A673 (cell line): ENCODE results near the gene PRG2. TPM values are rescaled to one million over a fixed set of nuclear protein-coding genes. Genes with fewer than 3 reads are reported as not detected.

Source experiments
- BruUV-seq: library from RNA; stranded (reverse); fragments of 400-500 nt; replicated peaks from 2 replicates; lab custom pipeline; 2021; lab: Mats Ljungman, UMichigan
- CTCF ChIA-PET: fragments of 300-600 bp; sonication (Branson Sonifier 250); formaldehyde crosslinking; loops from one replicate; lab custom pipeline; 2022; ENCODE audit warnings: antibody characterized with exemption; lab: Charles Lee
- POLR2A ChIA-PET: fragments of 300-600 bp; sonication (Branson Sonifier 250); formaldehyde crosslinking; loops from one replicate; lab custom pipeline; 2022; ENCODE audit warnings: antibody characterized with exemption; ENCODE audit not compliant: low non-redundant PET; lab: Charles Lee
- DNase-seq: peaks from one replicate; pipeline ENCODE4 v3.0.0-alpha.2; 2015; ENCODE audit warnings: low spot score
- H3K27ac ChIP-seq: fragments of 200-600 bp; sonication (generic); 2 replicates; pipeline ENCODE4 v1.5.1; 2016; ENCODE audit warnings: mixed run types, low read depth, mild to moderate bottlenecking, mixed read lengths, antibody characterized with exemption, low read length; ENCODE audit not compliant: poor library complexity, severe bottlenecking
- H3K27me3 ChIP-seq: fragments of 200-600 bp; sonication (generic); replicated peaks from 2 replicates; pipeline ENCODE4 v1.6.1; 2017; ENCODE audit warnings: mixed run types, low read depth, mild to moderate bottlenecking, mixed read lengths, antibody characterized with exemption, low read length; ENCODE audit not compliant: insufficient read depth, poor library complexity
- H3K36me3 ChIP-seq: fragments of 200-600 bp; sonication (generic); 2 replicates; pipeline ENCODE4 v1.6.1; 2016; ENCODE audit warnings: mixed run types, mild to moderate bottlenecking, mixed read lengths, antibody characterized with exemption, low read length; ENCODE audit not compliant: insufficient read depth, poor library complexity, severe bottlenecking
- H3K4me1 ChIP-seq: fragments of 200-600 bp; sonication (generic); 2 replicates; pipeline ENCODE4 v1.6.1; 2017; ENCODE audit warnings: mixed run types, mild to moderate bottlenecking, mixed read lengths, antibody characterized with exemption, low read length; ENCODE audit not compliant: insufficient read depth, poor library complexity, severe bottlenecking
- H3K4me3 ChIP-seq: fragments of 200-600 bp; sonication (generic); 2 replicates; pipeline ENCODE4 v1.5.1; 2016; ENCODE audit warnings: low read depth, mixed run types, mild to moderate bottlenecking, mixed read lengths, low read length; ENCODE audit not compliant: poor library complexity, severe bottlenecking
- H3K9me3 ChIP-seq: fragments of 200-600 bp; sonication (generic); 2 replicates; pipeline ENCODE4 v1.6.1; 2016; ENCODE audit warnings: mixed run types, low read depth, mild to moderate bottlenecking, mixed read lengths, antibody characterized with exemption, low read length; ENCODE audit not compliant: poor library complexity, severe bottlenecking
- CTCF ChIP-seq: fragments of 300-800, 200-600 bp; sonication (generic); conservative IDR thresholded peaks from 2 replicates; pipeline ENCODE4 v1.5.1; 2017; ENCODE audit warnings: low read depth, mild to moderate bottlenecking, antibody characterized with exemption, low read length, moderate library complexity, mixed read lengths
- EZH2 ChIP-seq: fragments of 200-600 bp; sonication (generic); IDR thresholded peaks from 2 replicates; pipeline ENCODE4 v1.6.1; 2017; ENCODE audit warnings: borderline replicate concordance, low read depth, mild to moderate bottlenecking, mixed read lengths, antibody characterized with exemption, low read length; ENCODE audit not compliant: poor library complexity, severe bottlenecking
- intact Hi-C: fragments of 100-400 bp; cut with micrococcal nuclease; formaldehyde crosslinking; loops from one replicate; pipeline ENCODE4 v1.10.0; 2022; ENCODE audit not compliant: unreplicated experiment
- total RNA-seq: library from RNA; stranded (reverse); gene quantifications from 2 replicates; pipeline ENCODE4 v1.2.3, GENCODE V29; 2021

Gene PRG2
- total RNA-seq, 1 experiment from 2014 or later, result not detected

GRCh38 chr11:57428643-57429042 is 38.2 kb upstream of the PRG2 start:
- ChIA-PET CTCF (no interaction called here), POLR2A (no interaction called here)
- Histone ChIP-seq H3K4me1 (peaks cover 28% of the 10 kb centered on the region), H3K36me3 (no peaks in the 10 kb centered on the region), H3K27ac (no peak overlapping the region), H3K9me3 (no peaks in the 10 kb centered on the region), H3K4me3 (no peak overlapping the region), H3K27me3 (no peaks in the 10 kb centered on the region)
- intact Hi-C loops, result no loop called here
- TF ChIP-seq EZH2 (no peak), CTCF (no peak)
- no peak for DNase-seq
- no TSS peak for BruUV-seq

- Histone ChIP-seq H3K36me3 (no peaks in the 10 kb centered on the region), H3K4me3 (no peak overlapping the region), H3K9me3 (no peaks in the 10 kb centered on the region), H3K4me1 (peaks cover 28% of the 10 kb centered on the region), H3K27me3 (no peaks in the 10 kb centered on the region), H3K27ac (no peak overlapping the region)
- TF ChIP-seq EZH2 (no peak), CTCF (no peak)
- intact Hi-C loops, result no loop called here
- no peak for DNase-seq
- CTCF ChIA-PET, result interaction anchor here (0.6 kb wide), 1 partner anchor 110 kb away, joined by 4 read pairs; no protein-coding TSS in a partner anchor
- POLR2A ChIA-PET, result no interaction called here
- no TSS peak for BruUV-seq
Measured at GRCh38 chr11:57427727-57428082, 37.3 kb upstream of the PRG2 start.

- H3K27me3 ChIP-seq, result no peaks in the 10 kb centered on the region
- H3K9me3 ChIP-seq, result no peaks in the 10 kb centered on the region
- H3K27ac ChIP-seq, result peak within 1 kb of the TSS; percentile 65
- intact Hi-C loops, result no loop called here
- peak within 1 kb of the TSS; percentile 47 for H3K4me3 ChIP-seq
- TSS peak; percentile 82 for BruUV-seq
- TF ChIP-seq CTCF, result no peak
- no peak for TF ChIP-seq EZH2
- peaks cover 28% of the 10 kb centered on the region for H3K4me1 ChIP-seq
- H3K36me3 ChIP-seq, result no peaks in the 10 kb centered on the region
- CTCF ChIA-PET, result interaction anchor here (0.6 kb wide), 1 partner anchor 111 kb away, joined by 4 read pairs; no protein-coding TSS in a partner anchor
- DNase-seq, result peak; percentile 78
- POLR2A ChIA-PET, result no interaction called here
Measured at GRCh38 chr11:57426929-57427726, 36.7 kb upstream of the PRG2 start, which contains the start of gene SLC43A3. Gene SLC43A3, minus strand, starts transcription at chr11:57427121. Its CDS starts 949 bp downstream, at chr11:57426172.
